GM12878 (cell line): ENCODE data around the gene NLRC5. TPM values are rescaled to one million over a fixed set of nuclear protein-coding genes. Genes with fewer than 3 reads are reported as not detected.

Experiments used
- ATAC-seq: fragments of 200-7000 bp; cut with Tn5 transposase; 3 replicates; pipeline ENCODE4 v1.9.1; 2020; ENCODE audit warnings: mild to moderate bottlenecking, moderate library complexity
- BruUV-seq: library from RNA; stranded (reverse); fragments of 400-500 nt; replicated peaks from 2 replicates; lab custom pipeline; 2021; lab: Mats Ljungman, UMichigan
- CTCF ChIA-PET: fragments of 300-600 bp; sonication (Branson Sonifier 250); formaldehyde crosslinking; extraction: SDS; loops from one replicate; lab custom pipeline; 2021; ENCODE audit warnings: inconsistent platforms; lab: Yijun Ruan, JAX
- POLR2A ChIA-PET: fragments of 350-600 bp; formaldehyde crosslinking; extraction: SDS; loops from one replicate; lab custom pipeline; 2021; ENCODE audit warnings: inconsistent platforms; lab: Charles Lee
- RAD21 ChIA-PET: fragments of 300-600 bp; sonication (Branson Sonifier 250); formaldehyde crosslinking; loops from one replicate; lab custom pipeline; 2023; ENCODE audit warnings: antibody characterized with exemption; ENCODE audit not compliant: unreplicated experiment; lab: Charles Lee
- SMC1A ChIA-PET: fragments of 300-600 bp; sonication (Branson Sonifier 250); formaldehyde crosslinking; loops from one replicate; lab custom pipeline; 2023; ENCODE audit not compliant: unreplicated experiment, uncharacterized antibody; lab: Charles Lee
- DNase-seq: peaks from one replicate; pipeline ENCODE4 v3.0.0-alpha.2; 2011; ENCODE audit warnings: low read depth, low spot score
- FAIRE-seq: peaks from 3 replicates; lab custom pipeline; 2011; peaks lifted over from hg19 to GRCh38; lab: Jason Lieb, UNC
- H2AFZ ChIP-seq: 2 replicates; pipeline ENCODE4 v1.6.0; 2011; ENCODE audit warnings: low read depth, low read length, control low read depth; ENCODE audit not compliant: control insufficient read depth
- H3K27ac ChIP-seq: 2 replicates; pipeline ENCODE4 v1.5.1; 2011; ENCODE audit warnings: control low read depth; ENCODE audit not compliant: control insufficient read depth, insufficient read depth
- H3K27me3 ChIP-seq, 2 experiments: replicated peaks in 1 of 2; 2 replicates each; pipeline versions ENCODE4 v1.6.0 to v1.6.1; 2011; ENCODE audit warnings: low read length in 1 of 2; ENCODE audit not compliant: control insufficient read depth in 2 of 2, insufficient read depth in 2 of 2
- H3K36me3 ChIP-seq, 2 experiments: 2 replicates each; pipeline ENCODE4 v1.5.1; 2011; ENCODE audit warnings: low read length in 1 of 2; ENCODE audit not compliant: control insufficient read depth in 2 of 2, insufficient read depth in 2 of 2
- H3K4me1 ChIP-seq: 2 replicates; pipeline ENCODE4 v1.6.1; 2011; ENCODE audit warnings: mild to moderate bottlenecking, low read length, moderate library complexity, mixed read lengths; ENCODE audit not compliant: control insufficient read depth, insufficient read depth
- H3K4me2 ChIP-seq: 2 replicates; pipeline ENCODE4 v1.6.0; 2011; ENCODE audit warnings: control low read depth; ENCODE audit not compliant: control insufficient read depth, insufficient read depth
- H3K4me3 ChIP-seq: fragments of 200-600 bp; sonication (generic); 2 replicates; pipeline ENCODE4 v1.5.1; 2016
- H3K79me2 ChIP-seq: 2 replicates; pipeline ENCODE4 v1.6.0; 2011; ENCODE audit warnings: low read length; ENCODE audit not compliant: control insufficient read depth, insufficient read depth
- H3K9ac ChIP-seq: 2 replicates; pipeline ENCODE4 v1.8.0; 2011; ENCODE audit warnings: low read length, control low read depth, mixed read lengths; ENCODE audit not compliant: control insufficient read depth, insufficient read depth
- H3K9me3 ChIP-seq: replicated peaks from 3 replicates; pipeline ENCODE4 v1.5.1; 2011; ENCODE audit warnings: mild to moderate bottlenecking, low read length; ENCODE audit not compliant: control insufficient read depth, insufficient read depth
- H4K20me1 ChIP-seq: 2 replicates; pipeline ENCODE4 v1.6.0; 2011; ENCODE audit not compliant: control insufficient read depth, insufficient read depth
- ATF7 ChIP-seq: fragments of 450-650 bp; IDR thresholded peaks from 2 replicates; pipeline ENCODE4 v1.6.1; 2016; ENCODE audit warnings: low read depth, mild to moderate bottlenecking
- HSF1 ChIP-seq: fragments of 150-350 bp; IDR thresholded peaks from 2 replicates; pipeline ENCODE4 v1.6.1; 2014; ENCODE audit warnings: mild to moderate bottlenecking, low read depth, low read length
- IRF4 ChIP-seq: IDR thresholded peaks from 2 replicates; pipeline ENCODE4 v1.6.1; 2011; ENCODE audit warnings: low read depth, low read length
- JUND ChIP-seq: IDR thresholded peaks from 2 replicates; pipeline ENCODE4 v1.6.1; 2012; ENCODE audit warnings: low read depth, mild to moderate bottlenecking, low read length, improper control_type of control experiment, moderate library complexity
- LARP7 ChIP-seq: fragments of 450-650 bp; IDR thresholded peaks from 2 replicates; pipeline ENCODE4 v1.6.1; 2017; ENCODE audit warnings: mild to moderate bottlenecking
- MEF2A ChIP-seq: IDR thresholded peaks from 2 replicates; pipeline ENCODE4 v1.6.1; 2011; ENCODE audit warnings: low read depth, mild to moderate bottlenecking, low read length, moderate library complexity; ENCODE audit not compliant: insufficient read depth
- MYC ChIP-seq: IDR thresholded peaks from 2 replicates; pipeline ENCODE4 v1.6.1; 2011; ENCODE audit warnings: mild to moderate bottlenecking, low read length, moderate library complexity, inconsistent platforms; ENCODE audit not compliant: insufficient read depth, insufficient replicate concordance, insufficient read length, severe bottlenecking
- NBN ChIP-seq: fragments of 450-650 bp; IDR thresholded peaks from 2 replicates; pipeline ENCODE4 v1.6.1; 2016
- NFXL1 ChIP-seq: fragments of 450-650 bp; IDR thresholded peaks from 2 replicates; pipeline ENCODE4 v1.6.1; 2017; ENCODE audit warnings: antibody characterized with exemption, mild to moderate bottlenecking, borderline replicate concordance
- NR2F1 ChIP-seq: fragments of 450-650 bp; conservative IDR thresholded peaks from 2 replicates; pipeline ENCODE4 v1.6.1; 2017; ENCODE audit warnings: mild to moderate bottlenecking
- RUNX3 ChIP-seq: IDR thresholded peaks from 2 replicates; pipeline ENCODE4 v1.6.1; 2012; ENCODE audit warnings: low read length, inconsistent platforms
- SMARCA5 ChIP-seq: fragments of 450-650 bp; IDR thresholded peaks from 2 replicates; pipeline ENCODE4 v1.6.1; 2017; ENCODE audit warnings: mild to moderate bottlenecking
- SP1 ChIP-seq: IDR thresholded peaks from one replicate; pipeline ENCODE4 v1.6.1; 2011; ENCODE audit warnings: low read depth, low read length
- ZNF24 ChIP-seq: fragments of 450-650 bp; IDR thresholded peaks from 2 replicates; pipeline ENCODE4 v1.6.1; 2017; ENCODE audit warnings: antibody characterized with exemption, mild to moderate bottlenecking
- ZNF592 ChIP-seq: fragments of 450-650 bp; IDR thresholded peaks from 2 replicates; pipeline ENCODE4 v1.6.1; 2017; ENCODE audit warnings: mild to moderate bottlenecking, moderate library complexity
- ZZZ3 ChIP-seq: IDR thresholded peaks from 2 replicates; pipeline ENCODE4 v1.6.1; 2011; ENCODE audit warnings: low read depth; ENCODE audit not compliant: control insufficient read depth, insufficient read length
- WGBS: methylation state at CpG from one replicate; pipeline ENCODE4 v1.1.6; 2016; ENCODE audit warnings: low lambda C conversion rate; ENCODE audit not compliant: insufficient replicate concordance, insufficient coverage; ENCODE audit errors: missing lambda C conversion rate; 5-methylcytosine and 5-hydroxymethylcytosine counted together
- in situ Hi-C: fragments of 300-500 bp; cut with MboI; formaldehyde crosslinking; loops from 9 replicates; pipeline ENCODE4 v1.14.3; 2018; ENCODE audit warnings: mixed read lengths
- intact Hi-C: fragments of 100-400 bp; cut with micrococcal nuclease; formaldehyde crosslinking; loops from one replicate; pipeline ENCODE4 v1.14.2; 2022; ENCODE audit not compliant: unreplicated experiment
- polyA plus RNA-seq, 11 experiments: library from polyadenylated mRNA; depleted of rRNA in 4 of 11; unstranded in 6 of 11; stranded (reverse) in 5 of 11; fragments of >200 nt; fragmentation: Nextera tagmentation in 4 of 11; fragmentation: Illumina TruSeq in 1 of 11; extraction: Ambion mirVana in 4 of 11; extraction: Trizol in 1 of 11; gene quantifications; 1 replicate in 1 of 11; 2 replicates in 10 of 11; pipeline versions ENCODE4 v1.2.1 to v1.2.3, GENCODE V29; 2011 to 2016; ENCODE audit warnings: inconsistent platforms in 2 of 11, missing spikeins in 2 of 11, low read depth in 1 of 11
- total RNA-seq, 4 experiments: library from RNA; depleted of rRNA in 3 of 4; stranded (reverse); fragments of >200 nt in 3 of 4; fragmentation: Illumina TruSeq in 1 of 4; extraction: Trizol in 1 of 4; gene quantifications; 2 replicates each; pipeline versions ENCODE4 v1.2.1 to v1.2.3, GENCODE V29; 2013 to 2021

Gene NLRC5
- total and polyA plus RNA-seq, 10 of the 15 experiments (the other 5 are each of a cell fraction or from before 2014, with no cell fraction given): 13.1 to 105 (median 57.3) TPM

DNA sequence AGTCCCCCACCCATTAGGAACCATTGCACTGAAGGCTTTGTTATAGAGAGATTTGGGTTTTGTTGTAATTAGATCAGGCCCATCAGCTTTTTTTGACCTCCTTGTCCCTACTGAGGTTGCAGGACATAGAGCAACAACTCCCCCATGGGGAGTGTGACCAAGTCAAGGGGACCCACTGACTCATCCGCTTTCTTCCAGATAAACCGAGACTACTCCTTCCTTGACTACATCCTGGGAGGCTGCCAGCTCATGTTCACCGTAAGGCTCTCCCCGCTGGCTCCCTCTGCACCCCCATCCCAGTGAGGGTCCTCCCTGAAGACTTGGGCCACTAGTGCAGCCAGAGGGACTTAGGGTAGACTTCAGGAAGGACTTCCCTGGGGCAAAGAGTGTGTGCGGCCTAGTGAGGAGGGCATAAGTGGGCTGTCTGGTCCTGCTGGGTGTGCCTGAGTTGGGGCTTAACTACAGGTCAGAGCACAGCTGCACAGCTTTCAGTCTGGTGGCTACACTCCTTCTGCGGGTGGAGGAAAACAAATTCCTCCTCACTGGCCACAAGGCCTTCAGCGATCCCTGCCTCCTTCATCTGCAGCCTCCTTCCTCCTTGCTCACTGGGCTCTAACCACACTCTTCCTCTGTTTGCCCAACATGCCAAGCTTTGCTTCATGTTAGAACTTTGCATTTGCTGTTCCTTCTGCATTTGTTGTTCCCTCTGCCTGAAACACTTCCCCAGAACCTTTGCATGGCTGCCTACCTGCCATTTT is 134.0 kb downstream of the NLRC5 start:
- ATAC-seq (no peak), DNase-seq (no peak), FAIRE-seq (no peak)
- H3K27ac ChIP-seq: no peak overlapping the region
- H3K9me3 ChIP-seq: no peaks in the 10 kb centered on the region
- ChIA-PET SMC1A (no interaction called here), RAD21 (no interaction called here), POLR2A (interaction anchor here (0.7 kb wide), 1 partner anchor 466 kb away, joined by 3 read pairs; the partner anchor contains the start of gene MT1F), CTCF (interaction anchor here (0.6 to 1.2 kb wide), 2 partner anchors 10 to 302 kb away, joined by 3 read pairs; no protein-coding TSS in a partner anchor)
- H3K36me3 ChIP-seq: no peaks in the 10 kb centered on the region
- intact Hi-C loops: no loop called here
- no peaks in the 10 kb centered on the region for H3K79me2 ChIP-seq
- H3K9ac ChIP-seq: no peak overlapping the region
- H3K4me2 ChIP-seq: no peak overlapping the region
- H4K20me1 ChIP-seq: no peaks in the 10 kb centered on the region
- H3K4me1 ChIP-seq: peaks cover 31% of the 10 kb centered on the region
- no peak overlapping the region for H2AFZ ChIP-seq
- in situ Hi-C loops: no loop called here
- no peaks in the 10 kb centered on the region for H3K27me3 ChIP-seq
- H3K4me3 ChIP-seq: no peak overlapping the region
- WGBS: 88% methylated on average over 7 of the region's 7 CpGs
- BruUV-seq: no TSS peak
- TF ChIP-seq RUNX3 (no peak), SMARCA5 (no peak), NFXL1 (no peak), SP1 (no peak), HSF1 (no peak), ZZZ3 (no peak), ZNF592 (no peak), MEF2A (no peak), IRF4 (no peak), LARP7 (no peak), NBN (no peak), ATF7 (no peak), MYC (no peak), NR2F1 (no peak), JUND (no peak), ZNF24 (no peak)
